HepG2 (cell line): ENCODE results near the gene ARFGEF2. TPM values are rescaled to one million over a fixed set of nuclear protein-coding genes. Genes with fewer than 3 reads are reported as not detected.

Source experiments
- ADNP ChIP-seq: sonication (generic); formaldehyde crosslinking; IDR thresholded peaks from 2 replicates; pipeline ENCODE4 v1.4.0; 2020; ENCODE audit warnings: missing genetic modification reagents
- BCLAF1 ChIP-seq: fragments of 450-650 bp; IDR thresholded peaks from 2 replicates; pipeline ENCODE4 v1.6.1; 2017; ENCODE audit warnings: mild to moderate bottlenecking
- CHCHD3 ChIP-seq: sonication (generic); formaldehyde crosslinking; IDR thresholded peaks from 2 replicates; pipeline ENCODE4 v1.8.0; 2022; ENCODE audit warnings: mild to moderate bottlenecking, missing genetic modification reagents, moderate library complexity
- DMAP1 ChIP-seq: IDR thresholded peaks from 2 replicates; pipeline ENCODE4 v1.6.1; 2016
- DZIP1 ChIP-seq: sonication (generic); formaldehyde crosslinking; IDR thresholded peaks from 2 replicates; pipeline ENCODE4 v1.5.0; 2020; ENCODE audit warnings: mild to moderate bottlenecking, missing genetic modification reagents
- FIP1L1 ChIP-seq: fragments of 200-400 bp; formaldehyde crosslinking; IDR thresholded peaks from 2 replicates; pipeline ENCODE4 v1.6.1; 2018; ENCODE audit warnings: low read depth, mild to moderate bottlenecking, low read length, moderate library complexity, borderline replicate concordance; ENCODE audit not compliant: insufficient read depth
- MEF2D ChIP-seq: sonication (generic); formaldehyde crosslinking; IDR thresholded peaks from 2 replicates; pipeline ENCODE4 v1.5.1; 2020; ENCODE audit warnings: mild to moderate bottlenecking, missing genetic modification reagents
- MEIS2 ChIP-seq: sonication (generic); formaldehyde crosslinking; IDR thresholded peaks from 2 replicates; pipeline ENCODE4 v1.9.0; 2021; ENCODE audit warnings: mild to moderate bottlenecking, missing genetic modification reagents
- NONO ChIP-seq, 2 experiments: fragments of 450-650 bp in 1 of 2; sonication (generic) in 1 of 2; formaldehyde crosslinking in 1 of 2; IDR thresholded peaks in 1 of 2; conservative IDR thresholded peaks in 1 of 2; 2 replicates each; pipeline versions ENCODE4 v1.6.1 to v1.8.0; 2017 to 2022; ENCODE audit warnings: mild to moderate bottlenecking in 1 of 2, missing genetic modification reagents in 1 of 2, moderate library complexity in 1 of 2
- PREB ChIP-seq: sonication (generic); formaldehyde crosslinking; IDR thresholded peaks from 2 replicates; pipeline ENCODE4 v1.4.0; 2020; ENCODE audit warnings: missing genetic modification reagents
- RBFOX2 ChIP-seq: fragments of 200-400 bp; formaldehyde crosslinking; IDR thresholded peaks from 2 replicates; pipeline ENCODE4 v1.6.1; 2017; ENCODE audit warnings: low read depth, mild to moderate bottlenecking, low read length
- RELA ChIP-seq: sonication (generic); formaldehyde crosslinking; IDR thresholded peaks from 2 replicates; pipeline ENCODE4 v1.4.0; 2020; ENCODE audit warnings: missing genetic modification reagents
- SKIL ChIP-seq: sonication (generic); formaldehyde crosslinking; IDR thresholded peaks from 2 replicates; pipeline ENCODE4 v1.8.0; 2022; ENCODE audit warnings: missing genetic modification reagents, mild to moderate bottlenecking, moderate library complexity, borderline replicate concordance
- SP4 ChIP-seq: sonication (generic); formaldehyde crosslinking; IDR thresholded peaks from 2 replicates; pipeline ENCODE4 v1.8.1; 2023; ENCODE audit warnings: mild to moderate bottlenecking, missing genetic modification reagents
- TEAD3 ChIP-seq: optimal IDR thresholded peaks from 2 replicates; pipeline ENCODE3; 2016; ENCODE audit warnings: borderline replicate concordance
- THAP7 ChIP-seq: sonication (generic); formaldehyde crosslinking; IDR thresholded peaks from 2 replicates; pipeline ENCODE4 v1.8.1; 2023; ENCODE audit warnings: mild to moderate bottlenecking, missing genetic modification reagents
- ZBTB34 ChIP-seq: sonication (generic); formaldehyde crosslinking; IDR thresholded peaks from 2 replicates; pipeline ENCODE4 v1.8.0; 2022; ENCODE audit warnings: mild to moderate bottlenecking, missing genetic modification reagents
- polyA plus RNA-seq, 8 experiments: library from polyadenylated mRNA; depleted of rRNA in 3 of 8; stranded (reverse) in 7 of 8; unstranded in 1 of 8; fragments of >200 nt; fragmentation: Illumina TruSeq in 4 of 8; extraction: Trizol in 4 of 8; gene quantifications; 2 replicates each; pipeline versions ENCODE4 v1.2.1 to v1.2.3, GENCODE V29; 2011 to 2016; ENCODE audit warnings: low read depth in 4 of 8, missing spikeins in 1 of 8, mixed read lengths in 1 of 8; ENCODE audit not compliant: insufficient read depth in 1 of 8
- total RNA-seq, 5 experiments: library from RNA; depleted of rRNA; stranded (reverse); fragments of >200 nt; fragmentation: Illumina TruSeq; extraction: Trizol; gene quantifications; 2 replicates each; pipeline ENCODE4 v1.2.3, GENCODE V29; 2016; ENCODE audit warnings: low read depth in 1 of 5

The ARFGEF2 gene
- total and polyA plus RNA-seq, 2 of the 13 experiments (the other 11 are each of a cell fraction or from before 2014, with no cell fraction given): 44.0 to 60.8 TPM

- TF ChIP-seq MEIS2 (CRISPR knock-in tag): no peak
- no peak for TF ChIP-seq FIP1L1
- peak; percentile 39; the same call in 1 of the 2 replicates for TF ChIP-seq PREB (CRISPR knock-in tag)
- 0 out of 2 replicates have a peak, but pooled peaks have one; percentile 31 for TF ChIP-seq RELA (CRISPR knock-in tag)
- no peak for TF ChIP-seq BCLAF1
- TF ChIP-seq TEAD3 (CRISPR knock-in tag): peak; percentile 7
- TF ChIP-seq DMAP1 (CRISPR knock-in tag): no peak
- 0 out of 2 replicates have a peak, but pooled peaks have one; percentile 3 for TF ChIP-seq MEF2D (CRISPR knock-in tag)
- TF ChIP-seq NONO (IDR thresholded peaks at IDR 0.05): 0 out of 2 replicates have a peak, but pooled peaks have one; percentile 38
- peak; percentile 70 for TF ChIP-seq NONO (CRISPR knock-in tag; conservative IDR thresholded peaks at IDR 0.05)
- 0 out of 2 replicates have a peak, but pooled peaks have one; percentile 58 for TF ChIP-seq DZIP1 (CRISPR knock-in tag)
- TF ChIP-seq THAP7 (CRISPR knock-in tag): no peak
- peak; percentile 92; the same call in 1 of the 2 replicates for TF ChIP-seq ADNP (CRISPR knock-in tag)
- TF ChIP-seq ZBTB34 (CRISPR knock-in tag): 0 out of 2 replicates have a peak, but pooled peaks have one; percentile 16
- 0 out of 2 replicates have a peak, but pooled peaks have one; percentile 4 for TF ChIP-seq SP4
- peak; percentile 71; the same call in 1 of the 2 replicates for TF ChIP-seq SKIL
- no peak for TF ChIP-seq CHCHD3 (CRISPR knock-in tag)
- no peak for TF ChIP-seq RBFOX2
Measured at GRCh38 chr20:48920527-48921167, 864 bp upstream of the ARFGEF2 start (continued).
